ENCODE measurements around the gene DDX46. TPM values are rescaled to one million over a fixed set of nuclear protein-coding genes. Genes with fewer than 3 reads are reported as not detected.

The DDX46 gene
- total and polyA plus RNA-seq, 2 of the 8 experiments (the other 6 are each of a cell fraction or from before 2014, with no cell fraction given) = 22.6 to 110 TPM

GRCh38 chr5:134758176-134758503 is 439 bp upstream of the DDX46 start:
- peaks cover 8 to 11% of the 10 kb centered on the region in 2 experiments for H4K20me1 ChIP-seq (replicated peaks in 1 of 2; ENCODE audit: control insufficient read depth in 1 of 2, insufficient read depth in 2 of 2, low read length in 2 of 2)
- H2BK12ac ChIP-seq (ENCODE audit: low read depth, low read length) = peak overlapping the region; percentile 81; the same call in 1 of the 2 replicates
- H3K14ac ChIP-seq (ENCODE audit: insufficient read length) = no peak overlapping the region
- peaks cover 37 to 45% of the 10 kb centered on the region in 2 experiments for H3K79me2 ChIP-seq (ENCODE audit: control insufficient read depth in 1 of 2, insufficient read depth in 2 of 2, low read length in 2 of 2)
- no peak overlapping the region for H3K56ac ChIP-seq (replicated peaks; ENCODE audit: insufficient read length, low read depth, low read length)
- H3K79me1 ChIP-seq (ENCODE audit: low read depth, low read length) = no peaks in the 10 kb centered on the region; the same call in 1 of the 2 replicates
- H2BK120ac ChIP-seq (replicated peaks; ENCODE audit: low read depth, low read length) = no peak overlapping the region
- no peak overlapping the region; the same call in 1 of the 2 replicates for H4K8ac ChIP-seq (ENCODE audit: extremely low read depth, insufficient read depth, low read length)
- peak overlapping the region; percentile 52 for H2BK5ac ChIP-seq (ENCODE audit: low read depth, low read length)
- no peak for FAIRE-seq
- no peak overlapping the region for H2AK5ac ChIP-seq (ENCODE audit: low read depth, low read length)
- H3K18ac ChIP-seq (ENCODE audit: extremely low read depth, low read length) = peak overlapping the region; percentile 33; the same call in 1 of the 2 replicates
- H2BK15ac ChIP-seq (ENCODE audit: low read length) = peak overlapping the region; percentile 92; the same call in 1 of the 2 replicates
- H3K36me3 ChIP-seq (ENCODE audit: control insufficient read depth in 2 of 4, insufficient read depth in 4 of 4, low read length in 3 of 4) = peaks cover 0 to under 1% (median 0%) of the 10 kb centered on the region in 4 experiments; a peak in 1 of 8 replicates
- ChIA-PET POLR2A (ENCODE audit: partially characterized antibody) (interaction anchor here (0.8 to 3.9 kb wide), 11 partner anchors 8 to 156 kb away, joined by 3 to 31 read pairs (median 5); partner anchors contain the start of genes CAMLG, PCBD2 and SEC24A), CTCF (ENCODE audit: partially characterized antibody) (interaction anchor here (0.6 to 3.6 kb wide), 6 partner anchors 19 to 248 kb away, joined by 3 to 26 read pairs (median 4); partner anchors contain the start of gene CAMLG)
- peaks cover 0 to 2% (median 0%) of the 10 kb centered on the region in 4 experiments; a peak in 4 of 7 replicates for H3K4me1 ChIP-seq (replicated peaks in 1 of 4; ENCODE audit: control insufficient read depth in 3 of 4, insufficient read depth in 4 of 4, low read length in 3 of 4)
- peak overlapping the region in 3 of 4 experiments; percentile 43 to 76 (median 50); a peak in 5 of 7 replicates for H3K9ac ChIP-seq (replicated peaks in 1 of 4; ENCODE audit: extremely low read depth in 1 of 4, low read depth in 3 of 4, low read length in 3 of 4)
- H2BK20ac ChIP-seq (ENCODE audit: low read length) = no peak overlapping the region
- peaks cover 3% of the 10 kb centered on the region for H3K23me2 ChIP-seq (ENCODE audit: low read depth, low read length)
- no peak for DNase-seq (ENCODE audit: low read depth in 1 of 2, low spot score in 2 of 2)
- no peak overlapping the region for H3K23ac ChIP-seq (ENCODE audit: insufficient read length)
- no peak overlapping the region for H4K91ac ChIP-seq (replicated peaks; ENCODE audit: insufficient read length, low read length)
- no peak overlapping the region for H4K5ac ChIP-seq (ENCODE audit: insufficient read length, low read depth, low read length)
- no peaks in the 10 kb centered on the region; a peak in 1 of 7 replicates for H3K27me3 ChIP-seq (replicated peaks in 1 of 4; ENCODE audit: control insufficient read depth in 3 of 4, extremely low read depth in 1 of 4, insufficient read depth in 3 of 4, low read length in 3 of 4)
- H3K4me2 ChIP-seq (ENCODE audit: insufficient read depth in 1 of 2, low read depth in 2 of 2, low read length in 2 of 2) = peak overlapping the region; percentile 31 to 82
- H3K27ac ChIP-seq (ENCODE audit: low read depth, low read length) = no peak overlapping the region; the same call in 1 of the 2 replicates
- H2AFZ ChIP-seq (ENCODE audit: low read length) = peak overlapping the region; percentile 94
- 28% methylated on average over 9 of the region's 9 CpGs; no CpG with 5 or more reads in 1 of the 2 experiments for WGBS, 2 experiments (ENCODE audit: extremely low coverage in 1 of 2, insufficient coverage in 1 of 2, insufficient read length in 1 of 2, insufficient replicate concordance in 2 of 2, low coverage in 1 of 2, low lambda C conversion rate in 2 of 2, missing lambda C conversion rate in 1 of 2)
- H3K9me3 ChIP-seq (ENCODE audit: insufficient read depth in 2 of 2, low read depth in 1 of 2, low read length in 1 of 2) = no peaks in the 10 kb centered on the region
- peak overlapping the region; percentile 85 for H3K4ac ChIP-seq (replicated peaks; ENCODE audit: insufficient read length, low read depth, low read length)
- H3K4me3 ChIP-seq (ENCODE audit: extremely low read depth in 1 of 4, insufficient read depth in 2 of 4, low read depth in 3 of 4, low read length in 4 of 4) = peak overlapping the region; percentile 23 to 98 (median 94)
- TF ChIP-seq CBX8 (IDR thresholded peaks at IDR 0.05; ENCODE audit: borderline replicate concordance, low read depth, low read length) = no peak
- no peak for TF ChIP-seq RAD21 (IDR thresholded peaks at IDR 0.05 in 1 of 2, conservative IDR thresholded peaks at IDR 0.05 in 1 of 2; ENCODE audit: low read depth in 2 of 2, low read length in 2 of 2)
- TF ChIP-seq USF2 (IDR thresholded peaks at IDR 0.05; ENCODE audit: low read length) = no peak
- TF ChIP-seq NRF1 (IDR thresholded peaks at IDR 0.05; ENCODE audit: low read depth, low read length) = no peak
- TF ChIP-seq TBP (IDR thresholded peaks at IDR 0.05; ENCODE audit: low read depth, low read length) = no peak
- no peak for TF ChIP-seq POU5F1 (IDR thresholded peaks at IDR 0.05; ENCODE audit: low read depth, low read length)
- no peak for TF ChIP-seq BACH1 (IDR thresholded peaks at IDR 0.05; ENCODE audit: low read length)
- no peak for TF ChIP-seq KDM1A (IDR thresholded peaks at IDR 0.05; ENCODE audit: borderline replicate concordance, low read length)
- no peak for TF ChIP-seq ATF3 (IDR thresholded peaks at IDR 0.05; ENCODE audit: insufficient read depth, low read depth, low read length)
- TF ChIP-seq ASH2L (IDR thresholded peaks at IDR 0.05; ENCODE audit: low read length) = no peak
- TF ChIP-seq SIRT6 (IDR thresholded peaks at IDR 0.05; ENCODE audit: low read length) = no peak
